ENCODE results near the gene PTPRN2.

The PTPRN2 gene

DNA sequence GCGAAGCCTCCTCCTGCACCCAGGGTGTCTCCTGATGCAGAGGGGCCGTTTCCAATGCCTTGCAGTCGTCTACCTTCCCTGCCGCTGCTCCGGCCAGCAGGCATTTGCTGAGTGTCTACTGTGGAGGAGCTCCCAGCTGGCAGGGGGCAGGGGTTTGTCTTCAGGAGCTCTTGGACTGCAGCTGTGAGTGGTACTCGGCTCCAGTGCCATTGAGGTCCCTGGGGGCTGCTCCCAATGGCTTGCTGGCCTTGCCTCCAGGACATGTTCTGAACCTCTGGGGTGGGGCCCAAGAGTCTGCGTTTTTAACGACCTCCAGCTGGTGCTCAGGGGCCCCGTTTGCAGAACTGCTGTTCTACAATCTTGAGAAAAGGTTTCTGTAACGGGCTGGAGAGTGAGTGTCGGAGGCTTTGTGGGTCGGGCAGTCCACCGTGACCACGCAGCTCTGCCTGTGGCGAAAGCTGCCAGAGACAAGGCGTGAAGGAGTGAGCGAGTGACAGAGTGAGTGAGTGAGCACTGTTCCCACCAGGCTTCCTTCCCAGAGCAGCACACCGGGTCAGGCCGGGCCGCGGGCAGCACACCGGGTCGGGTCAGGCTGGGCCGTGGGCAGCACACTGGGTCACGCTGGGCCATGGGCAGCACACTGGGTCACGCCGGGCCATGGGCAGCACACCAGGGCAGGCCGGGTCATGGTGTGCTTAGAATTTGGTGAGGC lies 520.2 kb downstream of the PTPRN2 start:
- DNase-seq (ENCODE audit: low read depth): no peak

DNA sequence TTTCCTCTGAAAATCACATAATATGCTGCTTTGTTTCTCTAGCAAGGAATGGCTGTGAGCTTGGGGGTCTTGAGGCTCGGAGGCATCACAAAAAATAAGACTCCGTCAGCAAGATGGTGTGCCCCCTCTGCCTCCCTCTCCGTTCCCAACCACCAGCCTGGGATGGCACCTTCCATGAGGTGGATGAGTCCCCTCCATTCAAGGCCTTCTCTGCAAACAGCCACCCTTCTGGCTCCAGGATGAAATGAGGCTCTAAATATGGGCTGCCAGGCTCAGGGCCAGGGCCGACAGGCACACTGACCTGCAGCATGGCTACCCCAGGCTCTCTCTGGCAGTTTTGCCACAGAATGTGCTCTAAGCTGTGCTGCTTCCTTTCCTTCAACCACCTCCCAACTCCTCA lies 521.5 kb downstream of the PTPRN2 start:
- DNase-seq (ENCODE audit: low read depth): no peak

DNA sequence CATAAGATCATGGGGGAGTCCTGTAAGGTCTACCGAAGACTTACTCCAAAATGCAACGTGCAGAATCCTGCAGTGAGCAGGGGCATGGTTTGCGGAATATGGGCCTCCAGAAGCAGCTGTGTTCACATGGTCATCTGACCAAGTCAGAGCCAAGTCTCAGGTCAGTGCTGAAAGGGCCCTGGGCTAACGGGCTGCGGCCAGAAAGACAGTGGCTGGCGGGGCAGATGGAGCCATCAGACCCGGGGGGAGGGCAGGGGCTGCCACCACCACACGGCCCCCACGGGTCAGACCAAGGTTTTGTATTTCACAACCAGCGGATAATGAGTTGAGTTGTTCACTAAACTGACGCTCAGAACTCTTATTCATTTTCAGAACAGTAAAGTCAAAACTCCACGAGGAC lies 522.3 kb downstream of the PTPRN2 start:
- no peak for DNase-seq (ENCODE audit: low read depth)

DNA sequence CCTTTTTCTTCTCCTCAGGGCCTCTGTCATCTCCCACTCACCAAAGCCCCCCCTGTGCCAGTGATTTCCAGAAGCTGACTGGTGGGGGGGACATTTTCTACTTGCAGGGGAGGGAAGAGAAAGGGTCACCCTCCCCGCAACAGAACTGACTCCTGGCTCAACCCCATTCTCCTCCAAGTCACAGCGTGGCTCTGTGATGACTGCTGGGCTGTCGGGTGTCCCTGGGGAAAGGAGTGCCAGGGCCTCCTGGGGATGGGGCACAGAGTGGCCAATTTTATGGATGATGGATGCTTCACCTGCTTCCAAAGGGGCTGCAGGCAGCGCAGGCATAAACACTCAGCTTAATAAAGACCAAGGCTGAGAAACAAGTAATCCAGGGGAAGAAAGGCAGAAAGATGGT lies 523.0 kb downstream of the PTPRN2 start:
- no peak for DNase-seq (ENCODE audit: low read depth)

DNA sequence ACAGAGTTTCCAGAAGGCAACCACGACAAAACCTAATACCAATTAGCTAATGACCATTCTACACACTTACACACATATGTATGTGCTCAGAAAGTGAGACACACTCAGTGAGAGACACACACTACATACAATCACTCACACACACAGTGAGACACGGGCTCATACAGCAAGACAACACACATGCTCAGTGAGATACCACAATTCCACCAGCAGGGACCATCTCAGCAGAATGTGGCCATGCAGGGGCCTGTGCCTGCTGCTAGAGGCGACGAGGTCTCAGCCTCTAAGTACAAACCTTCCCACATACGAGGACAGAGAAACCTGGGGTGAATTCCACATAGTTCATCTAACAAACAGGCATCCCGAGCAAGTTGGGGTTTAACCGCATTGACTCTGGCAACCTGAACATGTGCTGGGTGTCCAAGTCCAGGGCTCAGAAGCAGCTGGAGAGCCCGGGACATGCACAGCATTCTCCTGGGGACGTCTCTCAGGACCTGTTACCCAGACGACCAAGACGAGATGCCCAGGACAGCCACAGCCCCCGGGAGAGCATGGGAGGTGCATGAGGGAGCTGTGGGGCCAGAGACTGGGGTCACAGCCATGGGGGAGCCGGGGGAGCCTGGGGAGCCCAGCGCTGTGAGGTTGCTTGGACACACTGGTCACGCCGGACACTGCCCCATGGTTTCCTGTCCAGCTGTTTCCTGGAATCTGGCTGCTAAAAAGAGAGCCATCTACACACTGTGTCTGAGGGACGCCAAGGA lies 523.6 kb downstream of the PTPRN2 start:
- no peak for DNase-seq (ENCODE audit: low read depth)

DNA sequence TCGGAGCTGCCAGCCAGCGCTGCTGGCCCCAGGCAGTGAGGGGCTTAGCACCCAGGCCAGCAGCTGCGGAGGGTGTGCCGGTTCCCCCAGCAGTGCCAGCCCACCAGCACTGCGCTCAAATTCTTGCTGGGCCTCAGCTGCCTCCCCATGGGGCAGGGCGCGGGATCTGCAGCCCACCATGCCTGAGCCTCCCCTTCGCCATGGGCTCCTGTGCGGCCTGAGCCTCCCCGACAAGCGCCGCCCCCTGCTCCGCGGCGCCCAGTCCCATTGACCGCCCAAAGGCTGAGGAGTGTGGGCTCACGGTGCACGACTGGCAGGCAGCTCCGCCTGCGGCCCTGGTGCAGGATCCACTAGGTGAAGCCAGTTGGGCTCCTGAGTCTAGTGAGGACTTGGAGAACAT lies 525.0 kb downstream of the PTPRN2 start:
- DNase-seq (ENCODE audit: low read depth): no peak

DNA sequence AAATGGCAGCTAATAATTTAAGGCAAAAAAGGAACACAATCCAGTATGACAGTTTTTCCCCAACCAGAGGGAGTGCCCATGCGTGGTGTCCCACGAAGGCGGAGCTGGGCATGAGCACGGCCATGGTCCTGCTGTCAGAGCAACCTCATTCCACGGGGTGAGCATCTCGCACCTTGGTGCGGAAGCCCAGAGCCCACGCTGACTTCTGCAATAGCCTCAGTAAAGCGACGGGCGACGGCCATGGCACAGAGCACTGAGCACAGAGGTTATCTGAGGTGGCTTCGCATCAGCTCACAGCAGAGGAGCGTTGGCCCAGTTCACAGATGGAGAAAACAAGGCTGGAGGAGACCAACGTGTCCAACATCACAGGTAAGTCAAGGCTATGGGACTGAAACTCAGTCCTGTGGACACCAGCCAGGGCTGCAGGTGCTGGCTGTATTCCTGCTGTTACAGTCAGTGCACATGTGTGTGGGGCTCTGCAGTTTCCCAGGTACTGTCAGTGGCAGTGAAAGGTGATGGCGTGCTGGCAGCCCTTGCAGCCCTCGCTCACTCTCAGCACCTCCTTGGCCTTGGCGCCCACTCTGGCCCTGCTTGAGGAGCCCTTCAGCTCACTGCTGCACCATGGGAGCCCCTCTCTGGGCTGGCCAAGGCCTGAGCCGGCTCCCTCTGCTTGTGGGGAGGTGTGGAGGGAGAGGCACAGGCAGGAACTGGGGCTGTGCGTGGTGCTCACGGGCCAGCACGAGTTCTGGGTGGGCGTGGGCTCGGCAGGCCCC lies 525.6 kb downstream of the PTPRN2 start:
- no peak for DNase-seq (ENCODE audit: low read depth)

DNA sequence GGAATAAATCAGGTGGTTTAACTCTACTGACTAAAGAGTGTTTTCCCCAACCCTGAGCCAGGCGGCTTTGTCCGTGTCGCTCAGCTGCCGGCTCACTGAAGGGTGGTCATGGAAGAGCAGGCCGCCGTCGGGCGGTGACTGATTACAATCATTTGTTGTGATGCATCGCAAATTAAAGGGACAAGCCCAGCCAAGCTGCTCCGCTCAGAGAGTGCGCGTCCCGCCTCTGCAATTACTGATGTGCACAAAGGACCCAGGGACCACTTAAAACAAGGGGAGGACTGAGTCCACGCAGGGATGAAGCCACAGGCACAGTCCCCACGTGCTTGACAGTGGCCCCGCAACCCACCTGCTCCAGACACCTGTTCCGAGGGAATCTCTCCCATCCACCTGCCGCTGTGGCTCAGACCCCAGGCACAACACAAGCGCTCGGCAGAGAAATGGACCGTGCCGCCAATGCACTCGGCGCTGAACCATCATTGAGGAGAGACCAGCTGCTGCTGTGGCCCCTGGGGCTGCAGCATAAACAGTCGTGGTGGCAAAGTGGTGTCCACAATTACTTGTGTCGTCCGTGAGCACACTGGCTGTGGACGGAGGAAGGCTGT lies 526.5 kb downstream of the PTPRN2 start:
- no peak for DNase-seq (ENCODE audit: low read depth)

DNA sequence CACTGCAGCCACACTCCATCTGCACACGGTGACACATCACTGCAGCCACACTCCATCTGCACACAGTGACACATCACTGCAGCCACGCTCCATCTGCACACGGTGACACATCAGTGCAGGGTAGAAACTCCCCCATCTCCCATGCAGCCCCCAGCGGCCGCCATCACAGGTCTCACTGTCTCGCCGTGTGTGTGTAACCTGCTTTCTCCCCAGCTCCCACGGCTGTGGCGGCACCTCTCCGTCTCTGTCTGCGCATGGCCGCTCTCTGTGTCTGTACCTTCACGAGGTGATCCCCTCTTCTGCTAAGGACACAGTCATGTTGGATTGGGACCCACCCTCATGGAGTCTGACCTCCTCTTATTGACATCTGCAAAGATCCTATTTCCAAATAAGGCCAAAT lies 527.4 kb downstream of the PTPRN2 start:
- no peak for DNase-seq (ENCODE audit: low read depth)

DNA sequence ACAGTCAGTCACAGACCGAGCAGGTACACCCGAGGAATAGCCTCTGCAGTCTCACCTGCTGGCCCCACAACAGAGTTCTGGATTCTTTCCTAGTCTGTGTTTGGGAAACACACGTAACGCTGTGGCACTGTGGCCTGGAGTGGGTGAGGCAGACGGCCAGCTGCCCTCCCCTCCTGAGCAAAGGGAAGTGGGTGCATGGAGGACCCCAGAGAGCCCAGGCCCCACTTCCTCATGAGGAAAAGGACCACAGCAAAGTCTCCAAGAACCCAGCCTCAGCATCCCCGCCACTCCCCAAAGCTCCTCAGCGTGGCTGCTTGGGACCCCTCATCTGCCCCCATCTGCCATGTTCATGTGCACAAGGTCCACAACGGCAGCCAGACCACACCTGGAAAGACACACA lies 530.2 kb downstream of the PTPRN2 start:
- no peak for DNase-seq (ENCODE audit: low read depth)

DNA sequence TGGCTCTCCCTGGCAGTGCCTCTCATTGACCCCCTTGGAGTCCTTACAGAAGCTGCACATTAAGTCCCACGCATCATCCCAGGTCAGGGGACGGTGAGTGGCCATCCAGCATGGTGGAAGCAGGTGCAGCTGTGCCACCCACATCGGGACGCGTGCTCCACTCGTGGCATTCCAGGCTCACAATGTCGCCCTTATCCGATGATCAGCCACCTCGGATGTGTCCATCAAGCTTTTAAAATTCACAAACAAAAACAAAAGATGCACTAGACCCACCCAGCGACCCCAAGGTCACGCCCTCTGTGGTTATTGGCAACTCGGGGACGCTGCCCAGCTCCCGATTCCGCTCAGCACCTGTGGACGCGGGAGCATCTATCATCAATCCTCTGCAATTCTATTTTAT lies 530.9 kb downstream of the PTPRN2 start:
- DNase-seq (ENCODE audit: low read depth): no peak

DNA sequence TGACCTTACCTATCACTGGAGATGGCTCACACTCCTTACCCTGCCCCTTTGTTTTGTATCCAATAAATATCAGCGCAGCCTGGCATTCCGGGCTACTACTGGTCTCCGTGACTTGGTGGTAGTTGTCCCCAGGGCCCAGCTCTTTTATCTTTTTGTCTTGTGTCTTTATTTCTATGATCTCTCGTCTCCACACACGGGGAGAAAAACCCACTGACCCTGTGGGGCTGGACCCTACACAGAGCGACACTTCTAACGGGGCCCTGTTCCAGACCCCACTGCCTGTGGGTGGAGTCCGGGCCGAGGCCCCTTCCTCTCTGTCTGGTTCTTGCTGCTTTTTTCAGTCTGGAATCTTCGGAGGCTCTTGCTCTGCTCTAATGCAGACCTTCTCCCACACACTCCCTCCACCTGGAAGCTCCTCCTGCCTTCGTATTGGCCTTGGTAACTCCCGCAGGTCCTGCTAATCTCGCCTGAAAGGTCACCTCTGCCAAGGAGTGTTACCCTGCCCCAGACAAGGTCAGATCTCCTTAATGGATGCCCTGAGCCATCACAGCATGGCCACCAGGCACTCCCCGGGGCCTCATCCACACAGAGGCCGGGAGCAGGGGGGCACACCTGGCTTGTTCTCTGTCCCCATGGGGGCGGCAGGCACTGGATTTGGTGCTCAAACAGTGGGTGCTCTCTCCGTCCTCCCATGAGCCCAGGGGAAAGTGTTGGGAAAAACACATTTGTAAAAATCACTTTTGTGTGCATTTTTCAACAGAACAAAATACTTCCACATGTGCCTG lies 531.7 kb downstream of the PTPRN2 start:
- DNase-seq (ENCODE audit: low read depth): no peak

DNA sequence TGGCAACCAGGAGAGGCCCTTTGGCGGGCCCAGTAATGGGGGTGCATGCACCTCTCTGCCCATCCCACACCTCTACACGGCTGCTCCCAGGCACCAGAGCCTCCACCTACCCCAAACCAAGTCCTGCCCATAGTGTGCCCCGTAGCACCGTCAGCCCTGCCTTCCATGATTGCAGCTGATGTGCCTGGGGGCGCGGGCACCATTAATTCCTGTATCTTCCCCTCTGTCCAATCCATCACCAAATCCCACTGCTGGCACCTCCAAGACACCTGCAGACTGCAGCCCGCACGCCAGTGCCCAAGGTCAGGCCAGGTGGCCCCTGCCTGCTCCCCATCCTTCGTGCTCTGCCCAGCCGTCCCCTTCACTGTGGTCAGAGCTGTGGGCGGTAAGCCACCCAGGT lies 533.0 kb downstream of the PTPRN2 start:
- no peak for DNase-seq (ENCODE audit: low read depth)

DNA sequence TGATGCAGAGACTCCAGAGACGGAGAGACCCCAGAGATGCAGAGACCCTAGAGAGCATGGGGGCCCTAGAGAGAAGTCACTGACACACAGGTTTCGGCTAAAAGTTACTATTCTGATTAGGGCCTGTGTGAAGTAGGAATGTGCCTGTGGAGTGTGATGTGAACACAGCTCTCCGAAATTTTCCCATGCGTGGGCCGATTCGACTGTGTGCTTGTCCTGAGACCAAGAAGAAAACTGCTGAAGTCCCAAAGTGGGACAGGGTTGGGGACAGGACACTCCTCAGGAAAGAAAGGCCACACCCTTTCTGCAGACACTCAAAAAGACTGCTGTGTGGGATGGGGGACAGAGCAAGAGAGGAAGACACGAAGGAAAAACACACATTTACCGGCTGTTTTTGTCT lies 533.5 kb downstream of the PTPRN2 start:
- no peak for DNase-seq (ENCODE audit: low read depth)

DNA sequence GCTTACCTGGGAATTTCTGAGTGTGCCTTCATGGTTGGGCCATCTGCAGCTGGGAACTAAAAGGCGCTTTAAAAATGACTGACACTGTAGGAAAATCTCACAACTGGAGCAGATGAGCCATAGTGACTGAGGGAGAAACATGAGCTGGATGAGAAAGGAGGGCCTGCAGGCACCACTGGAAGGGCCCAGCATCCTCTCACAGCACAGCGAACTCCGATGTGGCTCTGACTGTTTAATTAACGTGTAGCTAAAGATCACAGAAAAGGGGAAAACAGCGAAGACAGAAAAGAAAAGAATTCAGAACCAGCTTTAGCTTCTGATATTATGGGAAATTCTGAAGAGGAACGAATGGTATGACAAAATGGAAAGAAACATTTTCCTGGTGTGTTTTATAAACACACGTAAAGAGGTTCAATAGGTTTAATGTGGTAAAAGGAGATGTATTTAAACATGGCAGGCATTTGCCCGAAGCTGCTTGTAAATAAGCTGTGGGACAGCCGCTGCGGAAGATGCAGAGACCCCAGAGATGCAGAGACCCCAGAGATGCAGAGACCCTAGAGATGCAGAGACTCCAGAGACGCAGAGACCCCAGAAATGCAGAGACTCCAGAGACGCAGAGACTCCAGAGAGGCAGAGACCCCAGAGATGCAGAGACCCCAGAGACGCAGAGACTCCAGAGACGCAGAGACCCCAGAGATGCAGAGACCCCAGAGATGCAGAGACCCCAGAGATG lies 534.3 kb downstream of the PTPRN2 start:
- no peak for DNase-seq (ENCODE audit: low read depth)

DNA sequence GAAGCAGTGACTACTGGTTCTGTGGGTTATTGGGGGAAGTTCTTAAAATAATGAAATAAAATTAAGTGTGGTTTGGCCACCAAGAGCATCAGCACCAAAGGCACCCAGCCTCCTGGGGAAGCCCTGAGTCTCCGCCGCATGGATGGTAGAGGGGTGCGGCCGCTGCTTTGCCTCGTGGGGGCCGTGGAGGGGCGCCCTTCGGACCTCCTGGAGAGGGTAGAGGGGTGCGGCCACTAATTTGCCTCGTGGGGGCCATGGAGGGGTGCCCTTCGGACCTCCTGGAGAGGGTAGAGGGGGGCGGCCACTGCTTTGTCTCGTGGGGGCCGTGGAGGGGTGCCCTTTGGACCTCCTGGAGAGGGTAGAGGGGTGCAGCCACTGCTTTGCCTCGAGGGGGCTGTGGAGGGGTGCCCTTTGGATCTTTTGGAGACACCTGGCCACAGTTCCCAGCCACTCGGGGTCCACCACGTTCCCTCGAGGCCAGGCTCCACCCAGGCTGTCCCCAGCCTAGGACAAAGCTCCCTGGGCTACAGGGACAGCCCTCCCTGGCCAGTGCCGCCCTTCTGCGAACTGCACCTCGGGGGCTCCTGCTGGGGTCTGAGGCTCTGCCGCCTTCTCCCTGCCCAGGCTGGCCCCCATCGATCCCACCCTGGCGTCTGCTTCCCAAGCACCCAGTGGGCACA lies 535.1 kb downstream of the PTPRN2 start:
- DNase-seq (ENCODE audit: low read depth): no peak

DNA sequence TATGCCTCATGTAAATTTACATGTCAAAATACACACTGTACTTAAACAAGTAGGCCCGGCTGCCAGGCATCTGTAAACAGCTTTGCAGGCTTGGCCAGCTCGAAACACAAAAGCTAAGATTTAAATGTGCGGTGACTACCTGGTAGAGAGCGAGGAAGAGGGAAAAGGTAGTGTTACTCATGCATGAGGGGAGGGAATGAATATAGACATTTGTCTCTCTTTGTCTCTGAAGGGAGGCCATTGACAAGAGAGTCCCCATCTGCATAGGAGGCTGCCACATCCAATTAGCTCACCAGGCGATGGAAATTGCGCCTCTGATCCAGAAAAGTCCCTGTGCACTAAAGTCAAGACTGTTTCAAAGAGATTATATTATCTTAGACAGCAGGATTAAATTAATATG lies 535.8 kb downstream of the PTPRN2 start:
- DNase-seq (ENCODE audit: low read depth): no peak

DNA sequence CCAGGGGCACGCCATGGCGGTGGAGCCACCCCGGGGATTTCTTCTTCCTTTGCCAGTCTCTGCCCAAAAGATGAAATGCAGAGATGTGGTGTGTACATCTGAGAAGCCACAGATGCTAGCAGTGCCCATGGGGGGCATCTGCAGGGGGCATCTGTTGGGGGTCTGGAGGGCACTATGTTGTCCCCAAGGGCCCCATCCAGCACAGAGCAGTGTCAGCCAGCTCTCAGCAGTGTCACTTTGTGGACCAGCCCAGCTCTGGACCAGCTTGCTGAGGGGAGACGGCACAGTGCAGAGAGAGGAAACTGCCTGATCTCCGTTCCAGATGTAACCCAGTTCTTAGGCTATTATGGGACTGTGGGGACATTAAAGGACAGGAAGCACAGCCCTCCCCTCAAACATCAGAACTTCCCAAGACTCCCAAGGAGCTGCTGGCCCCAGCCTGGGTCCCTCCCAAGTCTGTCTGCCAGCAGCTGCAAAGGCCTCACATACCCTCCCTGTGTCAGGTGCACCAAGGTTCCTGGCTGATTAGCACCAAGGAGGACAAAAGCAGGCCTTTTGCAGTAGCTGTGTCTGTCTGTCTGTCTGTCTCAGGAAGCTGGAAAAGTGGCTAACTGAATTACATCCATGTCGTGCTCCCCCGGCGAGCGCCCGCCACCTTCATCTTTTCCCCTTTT lies 536.5 kb downstream of the PTPRN2 start:
- DNase-seq (ENCODE audit: low read depth): no peak

DNA sequence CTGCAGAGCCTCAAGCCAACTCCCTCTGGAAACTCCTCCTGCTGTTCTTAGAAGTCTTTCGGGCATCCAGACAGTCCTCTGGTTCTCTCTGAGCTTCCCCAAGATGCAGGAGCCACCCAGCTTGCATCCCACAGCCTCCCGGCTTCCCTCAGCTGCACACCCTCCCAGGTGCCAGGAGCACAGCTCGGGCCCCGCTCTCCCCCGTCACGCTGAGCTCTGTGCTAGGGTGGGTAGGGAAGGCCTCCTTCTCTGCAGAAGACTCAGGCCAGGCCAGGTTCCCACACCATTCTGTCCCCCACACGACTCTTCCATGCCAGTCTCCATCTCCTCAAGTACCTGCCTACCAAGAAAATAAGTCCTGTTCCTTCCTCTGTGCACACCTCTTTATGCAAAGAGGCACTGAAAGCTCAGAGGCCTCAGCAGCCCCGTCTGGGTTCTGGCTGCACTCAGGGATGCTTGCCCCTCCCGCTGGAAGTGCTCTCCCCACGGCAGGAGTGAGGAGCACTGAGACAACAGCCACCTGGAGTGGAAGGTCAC lies 537.1 kb downstream of the PTPRN2 start:
- no peak for DNase-seq (ENCODE audit: low read depth)

DNA sequence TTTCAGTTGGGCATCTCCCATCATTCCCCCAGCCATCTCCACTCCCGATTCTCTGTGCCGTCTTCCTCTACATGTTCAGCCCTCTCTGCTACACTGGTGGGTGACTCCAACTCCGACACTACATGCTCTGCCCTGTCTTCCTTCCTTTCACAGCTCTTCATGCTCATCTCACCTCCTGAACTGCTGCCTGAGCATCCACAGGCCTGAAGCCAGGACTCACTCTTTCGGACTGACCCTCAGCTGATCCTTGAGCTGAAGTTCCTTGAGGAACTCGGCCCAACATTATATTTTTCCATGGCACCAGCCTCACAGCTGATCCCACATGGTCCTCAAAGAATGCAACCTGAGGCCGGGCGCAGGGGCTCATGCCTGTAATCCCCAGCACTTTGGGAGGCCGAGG lies 538.4 kb downstream of the PTPRN2 start:
- no peak for DNase-seq (ENCODE audit: low read depth)

All from CMK (cell line).